ENCODE measurements around the gene MAP3K3.

The MAP3K3 gene

GRCh38 chr17:63647065-63647725 is 25.0 kb downstream of the MAP3K3 start:
- TF ChIP-seq CTCF (conservative IDR thresholded peaks at IDR 0.05; ENCODE audit: low read depth, low read length): no peak
- no peak overlapping the region for H3K4me3 ChIP-seq (ENCODE audit: low read depth, low read length)
- DNase-seq (ENCODE audit: low read depth): peak; percentile 91

GRCh38 chr17:63647936-63648335 is 25.7 kb downstream of the MAP3K3 start:
- H3K4me3 ChIP-seq (ENCODE audit: low read depth, low read length): no peak overlapping the region
- TF ChIP-seq CTCF (conservative IDR thresholded peaks at IDR 0.05; ENCODE audit: low read depth, low read length): no peak
- DNase-seq (ENCODE audit: low read depth): peak; percentile 33

- TF ChIP-seq CTCF (conservative IDR thresholded peaks at IDR 0.05; ENCODE audit: low read depth, low read length): no peak
- DNase-seq (ENCODE audit: low read depth): no peak
- no peak overlapping the region for H3K4me3 ChIP-seq (ENCODE audit: low read depth, low read length)
Measured at GRCh38 chr17:63649813-63650212, 27.6 kb downstream of the MAP3K3 start.

- no peak overlapping the region for H3K4me3 ChIP-seq (ENCODE audit: low read depth, low read length)
- no peak for DNase-seq (ENCODE audit: low read depth)
- TF ChIP-seq CTCF (conservative IDR thresholded peaks at IDR 0.05; ENCODE audit: low read depth, low read length): no peak
Measured at GRCh38 chr17:63652106-63652505, 29.9 kb downstream of the MAP3K3 start.

GRCh38 chr17:63653050-63653449 is 30.8 kb downstream of the MAP3K3 start:
- DNase-seq (ENCODE audit: low read depth): no peak

GRCh38 chr17:63657786-63658185 is 35.6 kb downstream of the MAP3K3 start:
- DNase-seq (ENCODE audit: low read depth): no peak
- TF ChIP-seq CTCF (conservative IDR thresholded peaks at IDR 0.05; ENCODE audit: low read depth, low read length): no peak
- no peak overlapping the region for H3K4me3 ChIP-seq (ENCODE audit: low read depth, low read length)

More at GRCh38 chr17:63653050-63653449, 30.8 kb downstream of the MAP3K3 start:
- no peak overlapping the region for H3K4me3 ChIP-seq (ENCODE audit: low read depth, low read length)
- no peak for TF ChIP-seq CTCF (conservative IDR thresholded peaks at IDR 0.05; ENCODE audit: low read depth, low read length)

- no peak for TF ChIP-seq CTCF (conservative IDR thresholded peaks at IDR 0.05; ENCODE audit: low read depth, low read length)
- DNase-seq (ENCODE audit: low read depth): peak; percentile 7
- H3K4me3 ChIP-seq (ENCODE audit: low read depth, low read length): no peak overlapping the region
Measured at GRCh38 chr17:63658366-63658765, 36.1 kb downstream of the MAP3K3 start.
